CD4-positive, alpha-beta T cell treated with Interleukin-4 for 1 hour (primary cell): ENCODE results near the gene LGI4.

ENCODE experiments used
- DNase-seq, 2 donors: peaks; one replicate each; pipeline ENCODE4 v3.0.0-alpha.2; 2020 to 2022

Gene LGI4

GRCh38 chr19:35122687-35123551 is 11.9 kb downstream of the LGI4 start:
- DNase-seq, result no peak

- no peak for DNase-seq
These were observed 14.0 kb downstream of the LGI4 start for GRCh38 chr19:35120898-35121297.

- DNase-seq, result peak in 1 of 2 donors; percentile 21
These were observed 14.4 kb downstream of the LGI4 start for GRCh38 chr19:35120492-35120891.

GRCh38 chr19:35119578-35120155 is 15.2 kb downstream of the LGI4 start:
- no peak for DNase-seq

- DNase-seq, result no peak
These were observed 15.8 kb downstream of the LGI4 start for GRCh38 chr19:35119091-35119490.

- DNase-seq, result no peak
These were observed 16.4 kb downstream of the LGI4 start for GRCh38 chr19:35118268-35119020.

GRCh38 chr19:35117799-35118198 is 17.1 kb downstream of the LGI4 start:
- no peak for DNase-seq

GRCh38 chr19:35117116-35117515 is 17.7 kb downstream of the LGI4 start:
- no peak for DNase-seq

- no peak for DNase-seq
These were observed 18.6 kb downstream of the LGI4 start for GRCh38 chr19:35116072-35116801.

GRCh38 chr19:35115177-35115951 is 19.5 kb downstream of the LGI4 start, which contains the start of gene FXYD3:
Gene FXYD3, plus strand, starts transcription at chr19:35115823. Its CDS starts 3,554 bp downstream, at chr19:35119377.
- DNase-seq, result no peak

GRCh38 chr19:35114353-35115176 is 20.3 kb downstream of the LGI4 start:
- peak; percentile 71 to 72 for DNase-seq

GRCh38 chr19:35112995-35113688 is 21.7 kb downstream of the LGI4 start:
- DNase-seq, result no peak

- no peak for DNase-seq
These were observed 23.9 kb downstream of the LGI4 start for GRCh38 chr19:35110974-35111373.

- no peak for DNase-seq
These were observed 25.3 kb downstream of the LGI4 start for GRCh38 chr19:35109395-35110112.

GRCh38 chr19:35108730-35109129 is 26.1 kb downstream of the LGI4 start:
- no peak for DNase-seq

- no peak for DNase-seq
These were observed 27.3 kb downstream of the LGI4 start for GRCh38 chr19:35107545-35107944.

- DNase-seq, result no peak
These were observed 27.8 kb downstream of the LGI4 start for GRCh38 chr19:35106898-35107541.

GRCh38 chr19:35106291-35106583 is 28.6 kb downstream of the LGI4 start:
- DNase-seq, result no peak
